HG02943 (cell line): ENCODE measurements around the gene TSPAN8.
"Not testable (repeated sequence)": the region's sequence is repeated elsewhere in the genome, so short reads cannot be mapped to it uniquely, and the experiment has no call there.

Experiments used
- ATAC-seq: cut with Tn5 transposase; IDR thresholded peaks from one replicate; pipeline ENCODE4 v1.9.1; 2021; ENCODE audit warnings: mild to moderate bottlenecking, low read depth, moderate library complexity; ENCODE audit not compliant: unreplicated experiment

The TSPAN8 gene

GRCh38 chr12:71130521-71131069, 27.2 kb downstream of the TSPAN8 start:
- ATAC-seq: no peak

DNA sequence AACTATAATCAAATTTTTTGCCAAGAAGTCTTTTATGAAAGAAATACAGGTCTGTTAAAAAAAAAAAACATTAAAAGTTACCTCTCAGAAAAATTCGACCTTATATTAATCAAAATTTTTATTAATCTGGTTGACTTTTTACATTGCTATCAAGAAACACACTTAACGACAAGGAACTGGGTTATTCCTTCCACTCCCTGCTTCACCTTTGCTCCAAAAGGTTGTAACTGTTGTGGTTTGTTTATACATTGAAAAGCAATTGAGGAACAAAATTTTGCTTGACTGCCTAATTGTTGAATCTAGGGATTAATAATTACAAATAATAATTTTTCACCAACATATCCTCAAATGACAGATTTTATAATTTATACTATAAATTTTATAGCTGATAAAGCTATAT, 28.4 kb downstream of the TSPAN8 start:
- ATAC-seq: no peak

DNA sequence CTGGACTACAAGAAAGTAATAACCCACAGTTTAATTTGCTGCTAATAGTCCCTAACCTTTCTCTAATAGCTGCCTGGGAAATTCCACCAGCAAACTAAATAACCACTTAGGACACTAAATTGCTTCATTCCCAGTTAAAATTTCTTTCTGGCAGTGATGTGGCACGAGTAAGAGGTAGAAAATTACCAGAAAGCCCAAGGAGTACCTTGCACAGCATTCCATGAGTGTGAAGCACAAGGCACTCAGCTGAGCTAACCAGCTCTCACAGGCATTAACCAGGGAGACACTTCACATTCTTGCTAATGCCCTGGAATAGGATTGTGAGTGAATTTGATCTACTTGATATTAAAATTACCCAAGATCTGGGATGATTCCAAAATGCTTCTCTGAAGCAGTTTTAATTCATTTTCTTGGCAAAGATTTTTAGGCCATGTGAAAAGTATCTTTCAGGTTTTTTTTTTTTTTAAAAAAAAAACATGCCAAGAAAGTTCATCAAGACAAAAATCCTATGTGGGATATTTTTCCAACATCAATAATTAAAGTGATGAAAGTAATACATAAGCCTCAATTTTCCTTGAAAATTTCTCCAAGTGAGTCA, 29.5 kb downstream of the TSPAN8 start:
- no peak for ATAC-seq

GRCh38 chr12:71125949-71126348, 31.9 kb downstream of the TSPAN8 start:
- no peak for ATAC-seq

GRCh38 chr12:71125515-71125914, 32.3 kb downstream of the TSPAN8 start:
- no peak for ATAC-seq

DNA sequence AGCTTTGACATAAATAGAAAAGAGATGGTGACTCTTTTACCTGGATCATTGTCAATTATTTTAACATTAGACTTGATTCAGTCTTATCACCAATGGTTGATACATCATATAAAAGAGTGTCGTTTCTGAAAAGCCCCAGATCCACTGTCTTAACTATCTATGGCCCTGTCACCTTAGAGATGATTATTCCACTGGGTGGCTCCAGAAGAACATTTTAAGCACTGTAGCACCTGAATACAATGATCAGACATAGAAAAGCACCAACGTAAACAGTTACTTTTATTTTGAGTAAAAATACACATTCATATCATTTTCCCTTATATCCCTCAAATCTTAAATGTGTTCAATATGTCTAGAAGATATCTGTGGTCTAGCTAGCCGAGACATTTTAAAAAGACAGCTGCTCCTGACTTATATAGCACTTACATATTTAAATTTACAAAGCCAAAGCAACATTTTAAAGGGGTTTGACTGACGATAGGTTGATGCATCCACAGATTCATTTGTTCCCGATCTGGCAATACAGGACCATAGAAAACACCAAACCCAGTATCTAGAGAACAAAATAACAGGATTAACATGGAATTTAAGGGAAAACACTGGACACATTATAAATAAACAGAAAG, 32.9 kb downstream of the TSPAN8 start:
- ATAC-seq: no peak

DNA sequence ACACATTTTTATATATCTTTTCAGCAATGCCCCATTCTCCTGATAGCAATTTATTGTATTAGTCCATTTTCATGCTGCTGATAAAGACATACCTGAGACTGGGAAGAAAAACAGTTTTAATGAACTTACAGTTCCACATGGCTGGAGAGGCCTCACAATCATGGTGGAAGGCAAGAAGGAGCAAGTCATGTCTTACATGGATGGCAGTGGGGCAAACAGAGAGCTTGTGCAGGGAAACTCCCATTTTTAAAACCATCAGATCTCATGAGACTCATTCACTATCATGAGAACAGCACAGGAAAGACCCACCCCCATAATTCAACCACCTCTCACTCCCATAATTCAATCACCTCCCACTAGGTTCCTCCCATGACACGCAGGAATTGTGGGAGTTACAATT, 44.7 kb downstream of the TSPAN8 start:
- not testable (repeated sequence) for ATAC-seq

- ATAC-seq: no peak
Measured at GRCh38 chr12:71109834-71110233, 48.0 kb downstream of the TSPAN8 start.

- ATAC-seq: no peak
Measured at GRCh38 chr12:71108355-71108754, 49.4 kb downstream of the TSPAN8 start.

DNA sequence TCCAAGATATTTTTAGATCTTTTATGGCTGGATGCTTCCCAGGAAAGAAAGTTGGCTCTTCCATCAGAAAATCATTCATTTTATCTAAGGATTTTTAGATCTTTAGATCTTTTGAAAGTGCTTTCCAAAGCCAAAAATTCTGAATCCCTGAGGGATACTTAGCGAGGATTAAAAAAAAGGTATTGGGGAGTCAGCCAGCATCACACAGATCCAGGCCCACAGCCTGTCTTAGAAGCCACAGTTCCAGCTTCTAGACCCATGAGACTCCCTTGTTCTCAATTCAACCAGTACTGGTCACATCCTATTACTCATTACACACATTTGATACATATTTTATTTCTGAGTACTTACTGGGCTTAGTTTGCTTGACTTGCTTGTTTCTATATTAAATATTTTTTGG, 49.9 kb downstream of the TSPAN8 start:
- ATAC-seq: no peak

DNA sequence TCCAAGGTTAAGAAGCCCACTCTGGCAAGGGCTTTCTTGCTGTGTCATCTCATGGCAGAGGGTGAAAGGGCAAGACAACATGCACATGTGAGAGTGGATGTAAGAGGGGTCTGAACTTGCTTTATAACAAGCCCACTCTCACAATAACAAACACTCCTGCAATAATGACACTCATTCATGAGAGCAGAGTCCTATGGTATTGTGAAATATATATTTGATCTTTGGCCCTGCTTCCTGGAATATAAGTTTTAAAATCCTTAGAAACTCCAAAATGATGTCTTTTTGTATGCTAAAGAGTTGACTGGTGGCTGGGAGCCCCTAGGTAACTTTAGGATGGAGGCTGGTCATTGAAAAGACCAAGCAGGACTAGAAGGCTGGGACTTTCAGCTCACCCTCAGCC, 51.8 kb downstream of the TSPAN8 start:
- ATAC-seq: no peak

DNA sequence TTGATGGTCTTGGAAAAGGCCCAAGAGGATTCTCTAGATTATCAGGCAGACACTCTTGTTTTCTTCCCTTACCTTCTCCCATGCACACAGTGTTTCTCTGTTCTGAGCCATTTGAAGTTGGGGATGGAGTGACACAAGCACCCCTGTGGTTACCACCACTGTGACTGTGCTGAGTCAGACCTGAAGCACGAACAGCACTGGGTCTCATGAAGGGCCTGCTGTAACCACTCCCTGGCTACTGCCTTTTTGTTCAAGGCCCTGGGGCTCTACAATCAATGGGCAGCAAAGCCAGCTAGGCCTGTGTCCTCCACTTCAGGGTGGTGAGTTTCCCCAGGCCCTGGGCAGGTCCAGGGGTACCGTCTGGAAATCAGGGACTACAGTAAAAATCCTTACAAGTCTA, 65.5 kb downstream of the TSPAN8 start:
- no peak for ATAC-seq

DNA sequence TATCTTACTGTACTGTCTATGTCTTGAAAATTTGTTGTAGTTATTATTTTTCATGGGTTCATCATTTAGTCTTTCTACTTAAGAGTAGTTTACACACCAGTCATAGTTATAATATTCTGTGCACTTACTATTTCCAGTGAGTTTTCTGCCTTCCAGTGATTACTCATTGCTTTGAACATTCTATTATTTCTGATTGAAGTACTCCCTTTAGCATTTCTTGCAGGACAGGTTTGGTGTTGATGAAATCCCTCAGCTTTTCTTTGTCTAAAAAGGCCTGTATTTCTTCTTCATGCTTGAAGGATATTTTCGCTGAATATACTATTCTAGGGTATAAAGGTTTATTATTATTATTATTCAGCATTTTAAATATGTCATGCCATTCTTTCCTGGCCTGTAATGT, 66.8 kb downstream of the TSPAN8 start:
- ATAC-seq: no peak

GRCh38 chr12:71085575-71085974, 72.2 kb downstream of the TSPAN8 start:
- no peak for ATAC-seq

GRCh38 chr12:71075743-71076142, 82.1 kb downstream of the TSPAN8 start:
- ATAC-seq: no peak
